HL-60/S4 treated with retinoic acid at 250 ng/mL for 4 days and 3 days (cell line): ENCODE data around the gene TTC39B.
"Not testable (repeated sequence)": the region's sequence is repeated elsewhere in the genome, so short reads cannot be mapped to it uniquely, and the experiment has no call there.

Source experiments
- in situ Hi-C: fragments of 300-500 bp; cut with MboI; formaldehyde crosslinking; loops from 2 replicates; pipeline ENCODE4 v1.7.0; 2022; ENCODE audit warnings: low sequenced_read_pairs

The TTC39B gene

DNA sequence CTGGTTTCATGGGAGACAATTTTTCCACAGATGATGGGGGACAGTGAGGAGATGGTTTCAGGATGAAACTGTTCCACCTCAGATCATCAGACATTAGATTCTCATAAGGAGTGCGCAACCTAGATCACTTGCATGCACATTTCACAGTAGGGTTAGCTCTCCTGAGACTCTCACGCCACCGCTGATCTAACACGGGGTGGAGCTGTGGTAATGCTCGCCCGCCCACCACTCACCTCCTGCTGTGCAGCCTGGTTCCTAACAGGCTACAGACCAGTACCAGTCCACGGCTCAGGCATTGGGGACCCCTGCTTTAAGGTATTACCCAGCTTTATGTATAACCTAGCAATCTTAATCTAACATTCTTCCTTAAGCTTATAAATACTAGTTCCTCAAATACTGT lies 35.6 kb downstream of the TTC39B start:
- in situ Hi-C loops, result no loop called here

- in situ Hi-C loops, result no loop called here
Observed at GRCh38 chr9:15268782-15269181, 38.2 kb downstream of the TTC39B start.

- in situ Hi-C loops, result no loop called here
Observed at GRCh38 chr9:15268317-15268716, 38.7 kb downstream of the TTC39B start.

GRCh38 chr9:15264918-15265317 lies 42.1 kb downstream of the TTC39B start:
- in situ Hi-C loops, result no loop called here

GRCh38 chr9:15262581-15262980 lies 44.4 kb downstream of the TTC39B start:
- in situ Hi-C loops, result no loop called here

GRCh38 chr9:15256426-15256825 lies 50.6 kb downstream of the TTC39B start:
- in situ Hi-C loops, result no loop called here

DNA sequence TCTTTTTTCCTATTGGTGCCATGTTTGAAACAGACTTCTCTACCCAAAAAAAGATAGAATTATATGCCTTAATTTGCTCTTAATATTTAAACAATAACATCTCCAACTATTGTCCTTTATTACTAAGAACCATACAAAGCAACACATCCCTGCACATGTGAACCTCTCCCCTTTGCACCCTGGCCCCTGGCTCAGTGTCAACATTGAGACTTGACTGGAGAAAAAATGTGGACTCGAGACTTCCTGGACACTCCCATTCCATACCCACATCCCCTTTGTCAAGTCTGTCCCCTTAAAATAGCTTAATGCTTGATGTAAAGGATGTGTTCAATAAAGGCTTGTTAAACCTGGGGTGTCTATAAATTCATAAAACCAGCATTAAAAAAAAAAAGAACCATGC lies 53.2 kb downstream of the TTC39B start:
- in situ Hi-C loops, result no loop called here

GRCh38 chr9:15253197-15253596 lies 53.8 kb downstream of the TTC39B start:
- in situ Hi-C loops, result no loop called here

- in situ Hi-C loops, result no loop called here
Observed at GRCh38 chr9:15249981-15250380, 57.0 kb downstream of the TTC39B start.

DNA sequence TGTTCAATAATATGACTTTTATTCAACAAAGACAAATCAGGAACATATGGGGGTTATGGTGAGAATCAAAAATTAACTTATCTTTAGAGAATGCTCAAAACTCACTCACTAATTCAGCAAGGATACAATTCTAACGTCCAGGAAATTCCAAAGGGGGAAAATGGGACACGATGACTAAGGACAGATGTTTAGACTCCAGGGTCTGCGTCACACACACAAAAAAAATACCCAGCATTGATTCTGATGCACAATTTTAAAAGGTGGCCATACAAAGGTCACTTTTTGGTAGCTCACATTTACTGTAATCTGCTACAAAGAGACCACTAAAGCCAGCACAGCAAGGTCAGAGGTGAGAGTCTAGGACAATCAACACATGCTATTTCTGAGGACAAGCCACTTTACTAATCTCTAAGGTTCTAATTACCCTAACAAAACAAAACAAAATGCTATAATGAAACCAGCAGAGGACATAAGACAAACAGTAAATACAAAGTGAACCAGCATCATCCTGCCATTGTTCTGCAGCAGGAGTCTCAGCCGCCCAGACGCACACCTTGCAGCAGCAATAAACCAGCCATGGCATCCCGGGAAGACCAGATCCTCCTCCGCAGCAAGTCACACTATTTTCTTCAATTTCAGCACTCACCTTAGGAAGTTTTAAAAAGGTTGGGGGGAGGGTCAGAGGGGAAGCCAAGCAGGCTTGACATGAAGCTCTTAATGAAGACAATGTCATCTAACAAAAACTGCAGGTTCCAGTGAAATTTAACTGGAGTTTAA lies 57.8 kb downstream of the TTC39B start:
- in situ Hi-C loops, result no loop called here

- in situ Hi-C loops, result no loop called here
Observed at GRCh38 chr9:15248621-15249020, 58.4 kb downstream of the TTC39B start.

DNA sequence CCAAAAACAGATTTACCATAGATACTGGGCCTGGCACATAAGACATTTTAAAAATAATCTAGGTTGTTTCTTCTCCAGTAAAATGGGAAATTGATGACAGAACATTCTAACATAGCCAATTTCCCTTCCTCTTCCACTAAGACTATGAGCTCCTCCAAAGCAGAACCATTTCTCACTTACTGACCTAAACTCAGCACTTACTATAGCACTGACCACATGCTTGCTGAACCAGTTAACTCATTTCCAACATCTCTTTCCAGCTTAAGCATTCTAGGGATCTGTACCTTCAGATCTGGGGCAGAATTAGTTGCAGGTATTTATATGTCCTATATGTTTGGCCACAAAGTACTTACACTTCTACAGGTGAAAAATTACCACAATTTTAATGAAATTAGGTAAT lies 58.9 kb downstream of the TTC39B start:
- in situ Hi-C loops, result no loop called here

GRCh38 chr9:15246708-15247107 lies 60.3 kb downstream of the TTC39B start:
- in situ Hi-C loops, result no loop called here

DNA sequence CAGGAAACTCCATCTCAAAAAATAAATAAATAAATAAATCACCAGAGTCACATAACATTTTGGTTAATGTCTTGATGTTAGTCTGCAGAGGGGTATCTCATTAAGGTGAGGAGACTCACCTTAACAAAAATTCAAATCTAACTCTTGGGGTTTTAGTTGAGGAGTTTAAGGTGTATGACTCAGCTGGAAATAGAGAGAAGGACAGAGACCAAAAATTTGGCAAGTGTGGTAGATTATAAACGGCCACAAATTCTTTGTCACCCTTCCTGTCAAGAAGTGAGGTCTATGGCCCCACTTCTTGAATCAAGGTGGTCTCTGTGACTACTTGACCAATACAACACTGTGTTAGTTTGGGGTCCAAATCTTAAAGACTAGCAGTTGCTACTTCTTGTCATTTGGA lies 60.8 kb downstream of the TTC39B start:
- in situ Hi-C loops, result no loop called here

- in situ Hi-C loops, result no loop called here
Observed at GRCh38 chr9:15244001-15244441, 63.0 kb downstream of the TTC39B start.

DNA sequence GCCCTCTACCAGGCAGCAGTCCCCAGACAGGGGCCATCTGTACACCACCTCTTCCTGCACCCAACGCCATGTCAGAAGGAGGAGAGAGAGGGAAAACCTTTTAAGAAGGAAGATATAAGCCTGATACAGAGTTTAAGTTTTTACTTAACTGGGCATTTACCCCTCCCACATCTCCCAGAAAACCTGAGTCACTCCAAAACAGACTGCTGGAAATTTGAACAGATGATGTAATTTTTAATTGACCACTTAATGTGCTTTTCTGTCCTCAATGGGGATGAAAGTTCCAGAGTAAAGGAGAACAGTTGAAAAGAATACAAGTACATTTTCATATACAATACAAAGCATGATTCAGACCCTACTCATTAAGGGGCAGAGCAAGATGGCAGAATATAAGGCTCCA lies 63.9 kb downstream of the TTC39B start:
- in situ Hi-C loops, result no loop called here

DNA sequence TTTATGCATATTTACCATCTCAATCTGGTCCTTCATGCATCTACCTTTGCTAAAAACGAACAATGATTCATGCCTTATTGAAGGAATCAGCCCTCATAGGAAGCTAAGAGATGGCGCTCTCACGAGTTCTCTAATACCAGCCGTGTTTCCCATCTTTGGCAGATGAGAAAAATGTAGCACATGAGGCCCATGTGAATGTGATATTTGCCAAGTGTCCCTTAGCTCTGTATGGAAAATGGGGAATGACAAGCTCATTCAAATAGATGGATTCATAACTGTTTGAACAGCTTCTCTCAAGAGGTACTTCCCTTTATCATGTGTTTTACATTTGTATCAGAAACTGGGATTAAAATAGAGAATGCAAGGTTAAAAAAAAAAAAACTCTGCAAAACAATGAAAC lies 66.1 kb downstream of the TTC39B start:
- in situ Hi-C loops, result no loop called here

GRCh38 chr9:15239816-15240215 lies 67.2 kb downstream of the TTC39B start:
- in situ Hi-C loops, result no loop called here

- in situ Hi-C loops, result no loop called here
Observed at GRCh38 chr9:15238646-15239045, 68.4 kb downstream of the TTC39B start.

GRCh38 chr9:15235658-15236057 lies 71.4 kb downstream of the TTC39B start:
- in situ Hi-C loops, result no loop called here

- in situ Hi-C loops, result not testable (repeated sequence)
Observed at GRCh38 chr9:15233941-15234490, 73.0 kb downstream of the TTC39B start.

- in situ Hi-C loops, result not testable (repeated sequence)
Observed at GRCh38 chr9:15232706-15233280, 74.2 kb downstream of the TTC39B start.
